BE2C (cell line): ENCODE measurements around the gene PLPP7.

Experiments used
- DNase-seq: peaks from one replicate; pipeline ENCODE4 v3.0.0-alpha.2; 2020
- H3K27me3 ChIP-seq: fragments of 250-450 bp; sonication (Bioruptor Pico); 2 replicates; pipeline ENCODE4 v1.5.1; 2020; ENCODE audit warnings: mild to moderate bottlenecking
- H3K36me3 ChIP-seq: fragments of 250-450 bp; sonication (Bioruptor Pico); 2 replicates; pipeline ENCODE4 v1.5.1; 2020; ENCODE audit warnings: mild to moderate bottlenecking
- H3K4me1 ChIP-seq: fragments of 250-450 bp; sonication (Bioruptor Pico); 2 replicates; pipeline ENCODE4 v1.5.1; 2020
- H3K4me3 ChIP-seq: 2 replicates; pipeline ENCODE4 v1.5.1; 2011; ENCODE audit warnings: low read depth, low read length
- H3K9me3 ChIP-seq: fragments of 250-450 bp; sonication (Bioruptor Pico); 2 replicates; pipeline ENCODE4 v1.5.1; 2020
- TF ChIP-seq, protein P1 (sequence below): IDR thresholded peaks from 2 replicates; pipeline ENCODE4 v1.5.1; 2012; ENCODE audit warnings: mild to moderate bottlenecking, low read depth, low read length

The PLPP7 gene

DNA sequence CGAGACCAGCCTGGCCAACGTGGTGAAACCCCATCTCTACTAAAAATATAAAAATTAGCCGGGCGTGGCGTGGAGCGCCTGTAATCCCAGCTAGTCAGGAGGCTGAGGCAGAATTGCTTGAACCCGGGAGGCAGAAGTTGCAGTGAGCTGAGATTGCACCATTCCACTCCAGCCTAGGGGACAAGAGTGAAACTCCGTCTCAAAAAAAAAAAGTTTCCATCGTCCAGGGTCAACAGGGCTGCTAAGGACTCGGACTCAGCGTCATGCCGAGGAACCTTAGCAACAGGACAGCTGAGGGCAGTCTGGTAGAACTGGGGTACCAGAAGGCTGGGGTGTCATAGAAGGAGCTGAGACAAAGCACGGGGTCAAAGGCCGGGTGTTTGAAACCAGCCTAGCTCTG is 34.9 kb upstream of the PLPP7 start:
- TF ChIP-seq, protein P1, sequence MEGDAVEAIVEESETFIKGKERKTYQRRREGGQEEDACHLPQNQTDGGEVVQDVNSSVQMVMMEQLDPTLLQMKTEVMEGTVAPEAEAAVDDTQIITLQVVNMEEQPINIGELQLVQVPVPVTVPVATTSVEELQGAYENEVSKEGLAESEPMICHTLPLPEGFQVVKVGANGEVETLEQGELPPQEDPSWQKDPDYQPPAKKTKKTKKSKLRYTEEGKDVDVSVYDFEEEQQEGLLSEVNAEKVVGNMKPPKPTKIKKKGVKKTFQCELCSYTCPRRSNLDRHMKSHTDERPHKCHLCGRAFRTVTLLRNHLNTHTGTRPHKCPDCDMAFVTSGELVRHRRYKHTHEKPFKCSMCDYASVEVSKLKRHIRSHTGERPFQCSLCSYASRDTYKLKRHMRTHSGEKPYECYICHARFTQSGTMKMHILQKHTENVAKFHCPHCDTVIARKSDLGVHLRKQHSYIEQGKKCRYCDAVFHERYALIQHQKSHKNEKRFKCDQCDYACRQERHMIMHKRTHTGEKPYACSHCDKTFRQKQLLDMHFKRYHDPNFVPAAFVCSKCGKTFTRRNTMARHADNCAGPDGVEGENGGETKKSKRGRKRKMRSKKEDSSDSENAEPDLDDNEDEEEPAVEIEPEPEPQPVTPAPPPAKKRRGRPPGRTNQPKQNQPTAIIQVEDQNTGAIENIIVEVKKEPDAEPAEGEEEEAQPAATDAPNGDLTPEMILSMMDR = no peak
- no peak for DNase-seq
- H3K9me3 ChIP-seq = no peaks in the 10 kb centered on the region
- no peaks in the 10 kb centered on the region for H3K4me1 ChIP-seq
- H3K36me3 ChIP-seq = no peaks in the 10 kb centered on the region
- no peaks in the 10 kb centered on the region for H3K27me3 ChIP-seq
- H3K4me3 ChIP-seq = no peak overlapping the region

DNA sequence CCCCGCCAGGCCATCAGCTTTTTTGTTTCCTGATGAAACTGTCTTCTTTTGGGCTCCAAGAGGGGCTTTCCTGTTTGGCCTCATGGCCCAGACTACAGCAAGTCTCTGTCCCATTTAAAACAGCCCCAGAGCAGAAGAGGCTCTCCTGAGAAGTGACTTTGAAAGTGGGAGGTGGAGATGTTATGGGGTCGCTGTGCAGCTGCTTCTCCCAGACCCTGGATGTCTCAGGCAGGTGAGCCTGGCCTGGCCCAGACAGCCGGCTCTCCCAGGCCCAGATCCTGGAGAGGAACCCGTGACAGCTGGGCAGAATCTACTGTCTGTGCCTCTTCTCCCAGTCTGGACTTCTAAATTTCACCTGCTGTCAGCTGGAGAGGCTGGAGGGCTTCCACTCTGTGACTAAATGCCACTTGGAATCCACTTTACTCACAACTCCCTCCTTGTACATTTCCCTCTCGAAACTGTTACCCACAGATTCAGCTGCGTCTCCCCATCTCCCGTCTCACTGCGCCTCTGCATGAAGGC is 33.8 kb upstream of the PLPP7 start:
- H3K4me3 ChIP-seq = no peak overlapping the region
- TF ChIP-seq, protein P1 = no peak

DNA sequence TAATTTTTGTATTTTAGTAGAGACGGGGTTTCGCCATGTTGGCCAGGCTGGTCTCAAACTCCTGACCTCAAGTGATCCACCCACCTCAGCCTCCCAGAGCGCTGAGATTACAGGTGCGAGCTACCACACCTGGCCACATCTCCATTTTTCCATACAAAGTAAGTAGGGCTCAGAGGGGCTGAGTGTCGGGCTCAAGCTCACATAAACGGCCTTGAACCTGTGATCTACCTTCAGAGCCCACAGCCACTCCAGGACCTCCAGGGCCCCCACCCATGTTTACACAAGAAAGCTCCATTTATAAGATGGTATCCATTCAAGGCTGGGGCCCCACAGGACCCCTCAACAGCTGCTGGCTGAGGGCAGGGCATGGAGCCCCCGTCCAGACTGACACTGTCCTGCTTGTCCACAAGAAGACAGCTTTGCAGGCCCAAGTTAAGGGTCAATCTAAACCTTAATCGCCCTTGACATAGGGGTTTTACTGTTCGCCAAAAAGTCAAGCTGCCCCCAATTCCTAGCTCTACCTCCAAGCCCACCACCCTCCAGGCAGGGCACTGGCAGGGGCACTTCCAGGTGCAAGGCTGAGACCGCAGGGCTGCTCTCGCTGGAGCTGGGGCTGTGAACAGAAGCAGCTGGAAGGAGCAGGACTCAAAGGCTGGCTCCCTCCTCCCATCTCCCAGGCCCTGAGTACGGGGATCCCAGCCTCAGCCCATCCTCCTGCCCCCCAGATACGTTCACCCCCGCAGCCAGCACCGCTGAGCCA is 32.1 kb upstream of the PLPP7 start:
- no peaks in the 10 kb centered on the region for H3K36me3 ChIP-seq
- no peaks in the 10 kb centered on the region for H3K4me1 ChIP-seq
- H3K27me3 ChIP-seq = no peaks in the 10 kb centered on the region
- no peak for DNase-seq
- no peaks in the 10 kb centered on the region for H3K9me3 ChIP-seq
- TF ChIP-seq, protein P1 = no peak
- H3K4me3 ChIP-seq = no peak overlapping the region

More for the DNA sequence above, 33.8 kb upstream of the PLPP7 start:
- no peaks in the 10 kb centered on the region for H3K36me3 ChIP-seq
- no peaks in the 10 kb centered on the region for H3K4me1 ChIP-seq
- no peaks in the 10 kb centered on the region for H3K27me3 ChIP-seq
- H3K9me3 ChIP-seq = no peaks in the 10 kb centered on the region
- DNase-seq = no peak

GRCh38 chr9:131258186-131258585 is 31.3 kb upstream of the PLPP7 start:
- no peaks in the 10 kb centered on the region for H3K4me1 ChIP-seq
- no peak overlapping the region for H3K4me3 ChIP-seq
- no peaks in the 10 kb centered on the region for H3K9me3 ChIP-seq
- H3K36me3 ChIP-seq = no peaks in the 10 kb centered on the region
- TF ChIP-seq, protein P1 = no peak
- no peaks in the 10 kb centered on the region for H3K27me3 ChIP-seq
- DNase-seq = no peak

DNA sequence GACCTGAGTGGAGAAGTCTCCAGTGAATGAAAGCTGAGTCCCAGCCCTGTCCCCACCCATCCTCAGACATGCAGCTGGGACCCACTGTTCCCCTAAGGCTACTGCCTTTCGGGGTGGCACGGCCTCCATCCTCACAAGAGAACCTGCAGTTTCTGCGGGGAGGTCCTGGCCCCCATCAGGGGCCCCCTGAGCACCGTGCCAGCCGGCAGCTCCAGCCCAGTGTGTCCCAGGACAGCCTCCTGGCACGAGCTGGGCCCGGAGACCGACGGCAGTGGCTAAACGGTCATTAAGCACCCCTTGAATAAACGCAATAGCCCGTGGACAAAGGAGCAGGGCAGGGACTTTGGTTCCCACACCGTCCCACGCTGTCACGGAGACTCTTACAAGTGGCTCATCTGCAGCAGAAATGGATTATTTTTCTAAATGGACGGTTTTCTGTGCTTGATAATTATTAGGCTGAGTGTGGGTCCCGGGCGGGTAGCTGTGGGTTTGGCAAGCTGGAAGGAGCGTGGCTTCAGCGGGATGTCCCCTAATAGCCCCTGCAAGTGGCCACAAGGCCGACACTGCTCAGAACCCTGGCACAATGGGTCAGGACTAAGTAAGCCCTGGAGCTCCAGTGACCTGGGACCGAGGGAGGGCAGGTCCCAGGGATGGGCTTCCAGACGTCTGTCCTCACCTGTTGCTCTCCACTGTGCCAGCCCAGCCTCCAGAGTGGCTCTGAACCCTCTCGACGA is 30.7 kb upstream of the PLPP7 start:
- DNase-seq = no peak
- Histone ChIP-seq H3K36me3 (no peaks in the 10 kb centered on the region), H3K4me1 (no peaks in the 10 kb centered on the region)

More for the DNA sequence above, 30.7 kb upstream of the PLPP7 start:
- TF ChIP-seq, protein P1 = no peak
- Histone ChIP-seq H3K4me3 (no peak overlapping the region), H3K9me3 (no peaks in the 10 kb centered on the region), H3K27me3 (no peaks in the 10 kb centered on the region)
